ENCODE data around the gene GP2.

Gene GP2

GRCh38 chr16:20302389-20302788 is 24.9 kb downstream of the GP2 start:
- DNase-seq, result no peak

GRCh38 chr16:20301840-20302239 is 25.5 kb downstream of the GP2 start:
- no peak for DNase-seq

- DNase-seq, result no peak
Observed at GRCh38 chr16:20300312-20301097, 26.8 kb downstream of the GP2 start.

GRCh38 chr16:20298452-20298851 is 28.9 kb downstream of the GP2 start:
- no peak for DNase-seq

- no peak for DNase-seq
Observed at GRCh38 chr16:20291208-20292206, 35.8 kb downstream of the GP2 start.

GRCh38 chr16:20289571-20289970 is 37.7 kb downstream of the GP2 start:
- DNase-seq, result no peak

GRCh38 chr16:20285993-20286499 is 41.3 kb downstream of the GP2 start:
- DNase-seq, result no peak

- DNase-seq, result no peak
Observed at GRCh38 chr16:20280259-20280658, 47.1 kb downstream of the GP2 start.

- no peak for DNase-seq
Observed at GRCh38 chr16:20271893-20272292, 55.4 kb downstream of the GP2 start.

GRCh38 chr16:20268409-20268808 is 58.9 kb downstream of the GP2 start:
- DNase-seq, result no peak

GRCh38 chr16:20265019-20265418 is 62.3 kb downstream of the GP2 start:
- DNase-seq, result no peak

GRCh38 chr16:20263138-20263855 is 64.0 kb downstream of the GP2 start:
- no peak for DNase-seq

- no peak for DNase-seq
Observed at GRCh38 chr16:20262248-20262647, 65.1 kb downstream of the GP2 start.

GRCh38 chr16:20260215-20261009 is 66.9 kb downstream of the GP2 start:
- DNase-seq, result no peak

All from activated CD4-positive, alpha-beta T cell treated with anti-CD3 and anti-CD28 coated beads, Interleukin-2, amount 50 U/mL, for 4 hours (primary cell).